HCT116 (cell line): Measurements from ENCODE around the gene IFT122. TPM values are rescaled to one million over a fixed set of nuclear protein-coding genes. Genes with fewer than 3 reads are reported as not detected.

Experiments
- ATAC-seq: fragments of 200-7000 bp; cut with Tn5 transposase; 2 replicates; pipeline ENCODE4 v1.9.1; 2020; ENCODE audit warnings: mild to moderate bottlenecking, moderate library complexity
- BruUV-seq: library from RNA; stranded (reverse); fragments of 400-500 nt; replicated peaks from 2 replicates; lab custom pipeline; 2021; lab: Mats Ljungman, UMichigan
- CTCF ChIA-PET: fragments of 300-600 bp; sonication (Branson Sonifier 250); formaldehyde crosslinking; loops from one replicate; lab custom pipeline; 2021; ENCODE audit warnings: antibody characterized with exemption; lab: Charles Lee
- POLR2A ChIA-PET: fragments of 300-600, 350-600 bp; sonication (Branson Sonifier 250); formaldehyde crosslinking; loops from one replicate; lab custom pipeline; 2021; ENCODE audit warnings: antibody characterized with exemption; lab: Charles Lee
- RAD21 ChIA-PET, 2 experiments: fragments of 300-600 bp; sonication (Branson Sonifier 250); formaldehyde crosslinking; loops; one replicate each; lab custom pipeline; 2023; ENCODE audit warnings: low total read pairs in 2 of 2; ENCODE audit not compliant: uncharacterized antibody in 2 of 2, unreplicated experiment in 2 of 2, low non-redundant PET in 1 of 2; lab: Charles Lee
- DNase-seq: peaks from one replicate; pipeline ENCODE4 v3.0.0-alpha.2; 2010; ENCODE audit warnings: low read depth, low spot score
- H2AFZ ChIP-seq: fragments of 200-600 bp; shearing (Covaris generic), sonication (generic); 2 replicates; pipeline ENCODE4 v1.6.1; 2017; ENCODE audit warnings: low read depth, mixed run types, mixed read lengths, antibody characterized with exemption, low read length; ENCODE audit not compliant: poor library complexity, severe bottlenecking
- H3K27ac ChIP-seq: 2 replicates; pipeline ENCODE4 v1.5.1; 2012; ENCODE audit warnings: low read depth, low read length
- H3K27me3 ChIP-seq: fragments of 200-600 bp; sonication (generic); 2 replicates; pipeline ENCODE4 v1.6.1; 2016; ENCODE audit warnings: mixed run types, low read length, mixed read lengths; ENCODE audit not compliant: insufficient read depth
- H3K36me3 ChIP-seq, 2 experiments: fragments of 200-500 bp in 1 of 2; fragments of 200-600 bp in 1 of 2; sonication (Bioruptor generic) in 1 of 2; sonication (generic) in 1 of 2; 2 replicates each; pipeline versions ENCODE4 v1.5.1 to v1.6.1; 2014 to 2016; ENCODE audit warnings: low read length in 2 of 2, inconsistent platforms in 1 of 2, mixed read lengths in 1 of 2, mixed run types in 1 of 2; ENCODE audit not compliant: insufficient read depth in 2 of 2, control insufficient read depth in 1 of 2
- H3K4me1 ChIP-seq, 2 experiments: fragments of 200-600 bp in 1 of 2; sonication (generic) in 1 of 2; 2 replicates each; pipeline versions ENCODE4 v1.5.1 to v1.6.1; 2012 to 2017; ENCODE audit warnings: low read length in 2 of 2, inconsistent platforms in 1 of 2, mild to moderate bottlenecking in 1 of 2, mixed read lengths in 1 of 2, mixed run types in 1 of 2, moderate library complexity in 1 of 2; ENCODE audit not compliant: insufficient read depth in 2 of 2, control insufficient read depth in 1 of 2
- H3K4me2 ChIP-seq: fragments of 200-600 bp; sonication (generic); 2 replicates; pipeline ENCODE4 v1.6.1; 2017; ENCODE audit warnings: mixed run types, low read length, mixed read lengths
- H3K4me3 ChIP-seq, 2 experiments: fragments of 200-600 bp in 1 of 2; sonication (generic) in 1 of 2; replicated peaks in 1 of 2; 2 replicates each; pipeline ENCODE4 v1.5.1; 2011 to 2016; ENCODE audit warnings: low read length in 2 of 2, control low read depth in 1 of 2, low read depth in 1 of 2, mild to moderate bottlenecking in 1 of 2, mixed read lengths in 1 of 2, mixed run types in 1 of 2
- H3K79me2 ChIP-seq: fragments of 200-600 bp; sonication (generic); 2 replicates; pipeline ENCODE4 v1.6.1; 2017; ENCODE audit warnings: mild to moderate bottlenecking, mixed run types, low read length, moderate library complexity, mixed read lengths; ENCODE audit not compliant: insufficient read depth
- H3K9ac ChIP-seq: fragments of 200-600 bp; sonication (generic); 2 replicates; pipeline ENCODE4 v1.6.1; 2016; ENCODE audit warnings: low read length, mixed read lengths
- H3K9me2 ChIP-seq: fragments of 200-600 bp; sonication (generic), shearing (Covaris generic); 2 replicates; pipeline ENCODE4 v1.6.1; 2017; ENCODE audit warnings: mixed run types, mild to moderate bottlenecking, moderate library complexity; ENCODE audit not compliant: insufficient read depth
- H3K9me3 ChIP-seq, 2 experiments: fragments of 200-500 bp in 1 of 2; fragments of 200-600 bp in 1 of 2; sonication (Bioruptor generic) in 1 of 2; sonication (generic) in 1 of 2; 2 replicates each; pipeline ENCODE4 v1.6.1; 2014 to 2017; ENCODE audit warnings: low read length in 2 of 2, mixed read lengths in 2 of 2, inconsistent platforms in 1 of 2, low read depth in 1 of 2, mild to moderate bottlenecking in 1 of 2, mixed run types in 1 of 2, moderate library complexity in 1 of 2; ENCODE audit not compliant: control insufficient read depth in 1 of 2, insufficient read depth in 1 of 2
- H4K20me1 ChIP-seq: fragments of 200-600 bp; sonication (generic), shearing (Covaris generic); 2 replicates; pipeline ENCODE4 v1.6.1; 2017; ENCODE audit warnings: mixed run types, mild to moderate bottlenecking, moderate library complexity; ENCODE audit not compliant: insufficient read depth
- EZH2 ChIP-seq: fragments of 200-600 bp; sonication (generic); IDR thresholded peaks from 2 replicates; pipeline ENCODE4 v1.6.1; 2017; ENCODE audit warnings: antibody characterized with exemption, mixed run types
- SRF ChIP-seq: IDR thresholded peaks from 2 replicates; pipeline ENCODE4 v1.6.1; 2012; ENCODE audit warnings: low read depth
- intact Hi-C: fragments of 100-400 bp; cut with micrococcal nuclease; formaldehyde crosslinking; loops from 2 replicates; pipeline ENCODE4 v1.10.0; 2022
- total RNA-seq: library from RNA; stranded (reverse); gene quantifications from one replicate; pipeline ENCODE4 v1.2.1, GENCODE V29; 2021; ENCODE audit not compliant: unreplicated experiment
- TF ChIP-seq, protein P1 (sequence below): IDR thresholded peaks from 2 replicates; pipeline ENCODE4 v1.6.1; 2012; ENCODE audit warnings: low read depth

The IFT122 gene
- total RNA-seq, 1 experiment from 2014 or later = 21.4 TPM

DNA sequence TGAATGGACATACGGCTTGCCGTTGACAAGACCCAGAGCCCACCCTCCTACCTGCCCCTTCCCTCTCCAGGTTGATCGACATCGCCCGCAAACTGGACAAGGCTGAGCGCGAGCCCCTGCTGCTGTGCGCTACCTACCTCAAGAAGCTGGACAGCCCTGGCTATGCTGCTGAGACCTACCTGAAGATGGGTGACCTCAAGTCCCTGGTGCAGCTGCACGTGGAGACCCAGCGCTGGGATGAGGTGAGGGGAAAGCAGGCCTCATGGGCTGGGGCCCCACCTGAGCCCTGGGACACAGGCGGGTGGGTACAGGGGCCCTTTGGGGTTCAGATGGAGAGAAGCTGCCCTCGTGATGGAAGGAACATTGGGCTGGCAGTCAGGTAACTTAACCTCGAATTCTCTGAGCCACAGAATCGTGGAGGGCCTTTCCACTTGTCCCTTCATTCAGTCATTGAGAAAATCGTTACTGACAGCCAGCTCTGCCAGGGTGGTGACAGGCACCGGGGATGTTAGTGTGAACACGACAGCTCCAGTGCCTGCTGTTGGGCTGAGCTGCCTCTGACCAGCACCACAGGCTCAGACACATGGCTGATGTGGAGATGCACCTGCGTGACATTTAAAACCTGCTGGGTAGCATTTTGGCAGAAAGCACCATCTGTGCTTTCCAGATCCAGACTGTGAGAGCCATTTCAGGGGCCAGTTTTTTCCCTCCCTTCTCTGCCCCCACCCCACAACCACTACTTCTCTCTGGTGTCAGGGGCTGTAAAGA lies 62.8 kb downstream of the IFT122 start:
- H3K9me3 ChIP-seq = no peaks in the 10 kb centered on the region
- DNase-seq (no peak), ATAC-seq (no peak)
- H3K4me3 ChIP-seq = no peak overlapping the region
- POLR2A ChIA-PET = no interaction called here
- no peak overlapping the region for H3K27ac ChIP-seq
- intact Hi-C loops = no loop called here
- no peaks in the 10 kb centered on the region for H3K36me3 ChIP-seq
- no peak for TF ChIP-seq EZH2
- TF ChIP-seq, protein P1, sequence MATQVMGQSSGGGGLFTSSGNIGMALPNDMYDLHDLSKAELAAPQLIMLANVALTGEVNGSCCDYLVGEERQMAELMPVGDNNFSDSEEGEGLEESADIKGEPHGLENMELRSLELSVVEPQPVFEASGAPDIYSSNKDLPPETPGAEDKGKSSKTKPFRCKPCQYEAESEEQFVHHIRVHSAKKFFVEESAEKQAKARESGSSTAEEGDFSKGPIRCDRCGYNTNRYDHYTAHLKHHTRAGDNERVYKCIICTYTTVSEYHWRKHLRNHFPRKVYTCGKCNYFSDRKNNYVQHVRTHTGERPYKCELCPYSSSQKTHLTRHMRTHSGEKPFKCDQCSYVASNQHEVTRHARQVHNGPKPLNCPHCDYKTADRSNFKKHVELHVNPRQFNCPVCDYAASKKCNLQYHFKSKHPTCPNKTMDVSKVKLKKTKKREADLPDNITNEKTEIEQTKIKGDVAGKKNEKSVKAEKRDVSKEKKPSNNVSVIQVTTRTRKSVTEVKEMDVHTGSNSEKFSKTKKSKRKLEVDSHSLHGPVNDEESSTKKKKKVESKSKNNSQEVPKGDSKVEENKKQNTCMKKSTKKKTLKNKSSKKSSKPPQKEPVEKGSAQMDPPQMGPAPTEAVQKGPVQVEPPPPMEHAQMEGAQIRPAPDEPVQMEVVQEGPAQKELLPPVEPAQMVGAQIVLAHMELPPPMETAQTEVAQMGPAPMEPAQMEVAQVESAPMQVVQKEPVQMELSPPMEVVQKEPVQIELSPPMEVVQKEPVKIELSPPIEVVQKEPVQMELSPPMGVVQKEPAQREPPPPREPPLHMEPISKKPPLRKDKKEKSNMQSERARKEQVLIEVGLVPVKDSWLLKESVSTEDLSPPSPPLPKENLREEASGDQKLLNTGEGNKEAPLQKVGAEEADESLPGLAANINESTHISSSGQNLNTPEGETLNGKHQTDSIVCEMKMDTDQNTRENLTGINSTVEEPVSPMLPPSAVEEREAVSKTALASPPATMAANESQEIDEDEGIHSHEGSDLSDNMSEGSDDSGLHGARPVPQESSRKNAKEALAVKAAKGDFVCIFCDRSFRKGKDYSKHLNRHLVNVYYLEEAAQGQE = no peak
- TF ChIP-seq SRF = no peak
- H3K4me1 ChIP-seq = peaks cover 0 to 5% of the 10 kb centered on the region in 2 experiments; a peak in 1 of 4 replicates
- H4K20me1 ChIP-seq = no peaks in the 10 kb centered on the region
- H3K9ac ChIP-seq = no peak overlapping the region
- no TSS peak for BruUV-seq
- CTCF ChIA-PET = no interaction called here
- H3K4me2 ChIP-seq = no peak overlapping the region
- RAD21 ChIA-PET = no interaction called here
- no peaks in the 10 kb centered on the region for H3K27me3 ChIP-seq
- no peak overlapping the region for H2AFZ ChIP-seq
- no peaks in the 10 kb centered on the region for H3K9me2 ChIP-seq
- no peaks in the 10 kb centered on the region for H3K79me2 ChIP-seq
